Measurements from ENCODE around the gene HPX. TPM values are rescaled to one million over a fixed set of nuclear protein-coding genes. Genes with fewer than 3 reads are reported as not detected.

The HPX gene
- total RNA-seq, 2 experiments from 2014 or later: 0.16 to 5.2 TPM

DNA sequence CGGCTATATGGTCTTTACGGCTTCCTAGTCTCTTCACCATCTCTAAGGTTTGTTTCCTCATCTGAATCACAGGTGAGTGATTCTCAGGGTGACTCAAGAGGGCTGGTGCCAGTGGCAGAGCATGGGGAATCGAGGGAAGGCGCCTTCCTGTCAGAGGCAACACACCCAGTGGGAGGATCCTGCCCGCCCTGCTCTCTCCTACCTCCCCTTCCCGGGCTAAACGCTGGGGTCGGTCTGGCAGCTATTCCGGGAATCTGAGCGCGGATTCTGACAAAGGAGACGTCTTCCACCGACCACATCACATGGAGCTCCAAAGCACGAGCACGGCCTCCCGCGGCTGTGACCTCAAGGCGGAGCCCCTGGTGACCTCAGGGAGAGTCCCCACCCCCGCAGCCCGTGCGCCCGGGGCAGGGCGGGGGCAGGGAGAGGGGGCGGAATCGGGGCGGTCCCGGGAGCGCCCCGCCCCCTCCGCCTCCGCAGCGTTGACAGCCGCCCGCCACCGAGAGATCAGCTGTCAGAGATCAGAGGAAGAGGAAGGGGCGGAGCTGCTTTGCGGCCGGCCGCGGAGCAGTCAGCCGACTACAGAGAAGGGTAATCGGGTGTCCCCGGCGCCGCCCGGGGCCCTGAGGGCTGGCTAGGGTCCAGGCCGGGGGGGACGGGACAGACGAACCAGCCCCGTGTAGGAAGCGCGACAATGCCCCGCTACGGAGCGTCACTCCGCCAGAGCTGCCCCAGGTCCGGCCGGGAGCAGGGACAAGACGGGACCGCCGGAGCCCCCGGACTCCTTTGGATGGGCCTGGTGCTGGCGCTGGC lies 50.7 kb downstream of the HPX start, which contains the start of gene SMPD1:
Gene SMPD1 (plus strand): TSS at position 570 of the 813 bp plus-strand sequence. CDS start 125 bp downstream, at position 695.
- Histone ChIP-seq H3K79me2 (ENCODE audit: insufficient read depth, low read depth, low read length) (no peaks in the 10 kb centered on the region), H3K4me2 (ENCODE audit: low read length) (peak within 1 kb of the TSS; percentile 91), H3K27ac (ENCODE audit: low read depth, low read length, poor library complexity, severe bottlenecking) (peak within 1 kb of the TSS; percentile 22), H3K4me1 (ENCODE audit: insufficient read depth, low read length, poor library complexity, severe bottlenecking) (peaks cover 24% of the 10 kb centered on the region), H3K9me3 (ENCODE audit: low read length) (no peaks in the 10 kb centered on the region), H4K20me1 (ENCODE audit: insufficient read depth, low read length) (no peaks in the 10 kb centered on the region), H3K9me2 (ENCODE audit: insufficient read depth, low read length) (no peaks in the 10 kb centered on the region), H3K4me3 (ENCODE audit: low read depth, low read length, poor library complexity, severe bottlenecking) (peak within 1 kb of the TSS; percentile 73), H2AFZ (ENCODE audit: low read length) (peak within 1 kb of the TSS; percentile 84), H3K36me3 (ENCODE audit: insufficient read depth, low read length) (no peaks in the 10 kb centered on the region)
- TF ChIP-seq EZH2phosphoT487 (IDR thresholded peaks at IDR 0.05; ENCODE audit: borderline replicate concordance, low read depth, low read length): no peak
- TF ChIP-seq, protein P1, sequence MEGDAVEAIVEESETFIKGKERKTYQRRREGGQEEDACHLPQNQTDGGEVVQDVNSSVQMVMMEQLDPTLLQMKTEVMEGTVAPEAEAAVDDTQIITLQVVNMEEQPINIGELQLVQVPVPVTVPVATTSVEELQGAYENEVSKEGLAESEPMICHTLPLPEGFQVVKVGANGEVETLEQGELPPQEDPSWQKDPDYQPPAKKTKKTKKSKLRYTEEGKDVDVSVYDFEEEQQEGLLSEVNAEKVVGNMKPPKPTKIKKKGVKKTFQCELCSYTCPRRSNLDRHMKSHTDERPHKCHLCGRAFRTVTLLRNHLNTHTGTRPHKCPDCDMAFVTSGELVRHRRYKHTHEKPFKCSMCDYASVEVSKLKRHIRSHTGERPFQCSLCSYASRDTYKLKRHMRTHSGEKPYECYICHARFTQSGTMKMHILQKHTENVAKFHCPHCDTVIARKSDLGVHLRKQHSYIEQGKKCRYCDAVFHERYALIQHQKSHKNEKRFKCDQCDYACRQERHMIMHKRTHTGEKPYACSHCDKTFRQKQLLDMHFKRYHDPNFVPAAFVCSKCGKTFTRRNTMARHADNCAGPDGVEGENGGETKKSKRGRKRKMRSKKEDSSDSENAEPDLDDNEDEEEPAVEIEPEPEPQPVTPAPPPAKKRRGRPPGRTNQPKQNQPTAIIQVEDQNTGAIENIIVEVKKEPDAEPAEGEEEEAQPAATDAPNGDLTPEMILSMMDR (conservative IDR thresholded peaks at IDR 0.05; ENCODE audit: low read length): no peak
- intact Hi-C loops (cut with micrococcal nuclease; ENCODE audit: unreplicated experiment): loop anchor here (1.0 to 10.0 kb wide), 3 partner anchors 44 to 1125 kb away; partner anchors contain the start of genes ARFIP2, PPFIBP2 and TIMM10B
- ChIA-PET CTCF (ENCODE audit: unreplicated experiment) (interaction anchor here (1.0 to 2.4 kb wide), 7 partner anchors 9 to 71 kb away, joined by 3 to 8 read pairs (median 4); no protein-coding TSS in a partner anchor), POLR2A (interaction anchor here (0.5 to 2.2 kb wide), 17 partner anchors 9 to 1776 kb away, joined by 3 to 23 read pairs (median 4); partner anchors contain the start of genes APBB1, ARFIP2, TIMM10B and ZNF215)
- DNase-seq (ENCODE audit: low spot score): peak; percentile 93
- no TSS peak for BruUV-seq (replicated peaks)

DNA sequence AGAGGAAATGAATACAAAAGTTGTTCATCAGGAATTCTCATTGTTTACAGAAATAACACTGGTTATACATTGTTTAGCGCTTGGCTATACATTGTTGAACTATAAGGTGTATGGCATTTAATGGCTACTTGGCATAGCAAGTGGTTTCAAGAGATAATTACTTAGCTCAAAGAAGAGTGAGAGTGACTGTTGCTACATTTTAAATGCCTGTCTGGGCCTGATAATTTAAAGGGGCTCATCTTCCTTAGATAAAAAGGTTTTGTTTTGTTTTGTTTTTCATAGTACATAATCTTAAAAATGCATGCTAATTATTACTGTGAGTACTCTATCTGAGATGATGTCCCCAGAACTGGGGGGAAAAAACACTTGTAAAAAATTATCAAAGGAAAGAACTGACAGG lies 52.0 kb downstream of the HPX start:
- peaks cover 24% of the 10 kb centered on the region for H3K4me1 ChIP-seq (ENCODE audit: insufficient read depth, low read length, poor library complexity, severe bottlenecking)
- no peaks in the 10 kb centered on the region for H3K9me3 ChIP-seq (ENCODE audit: low read length)
- H3K4me3 ChIP-seq (ENCODE audit: low read depth, low read length, poor library complexity, severe bottlenecking): peak overlapping the region; percentile 73
- no peaks in the 10 kb centered on the region for H4K20me1 ChIP-seq (ENCODE audit: insufficient read depth, low read length)
- H3K9me2 ChIP-seq (ENCODE audit: insufficient read depth, low read length): no peaks in the 10 kb centered on the region
- H2AFZ ChIP-seq (ENCODE audit: low read length): 0 out of 2 replicates have a peak overlapping the region, but pooled peaks have one; percentile 84
- TF ChIP-seq, protein P1 (conservative IDR thresholded peaks at IDR 0.05; ENCODE audit: low read length): no peak
- no peak for TF ChIP-seq EZH2phosphoT487 (IDR thresholded peaks at IDR 0.05; ENCODE audit: borderline replicate concordance, low read depth, low read length)
- no peaks in the 10 kb centered on the region for H3K79me2 ChIP-seq (ENCODE audit: insufficient read depth, low read depth, low read length)
- no peak overlapping the region for H3K27ac ChIP-seq (ENCODE audit: low read depth, low read length, poor library complexity, severe bottlenecking)
- DNase-seq (ENCODE audit: low spot score): no peak
- POLR2A ChIA-PET: interaction anchor here (0.7 to 2.2 kb wide), 6 partner anchors 10 to 142 kb away, joined by 3 to 11 read pairs (median 3); partner anchors contain the start of gene HPX
- intact Hi-C loops (cut with micrococcal nuclease; ENCODE audit: unreplicated experiment): no loop called here
- CTCF ChIA-PET (ENCODE audit: unreplicated experiment): interaction anchor here (0.8 kb wide), 1 partner anchor 55 kb away, joined by 3 read pairs; no protein-coding TSS in a partner anchor
- peak overlapping the region; percentile 91 for H3K4me2 ChIP-seq (ENCODE audit: low read length)
- no peaks in the 10 kb centered on the region for H3K36me3 ChIP-seq (ENCODE audit: insufficient read depth, low read length)
- BruUV-seq (replicated peaks): no TSS peak

Measured in OCI-LY7 (cell line).